HG03439 (cell line): Measurements from ENCODE around the gene ZNF140.
A peak's percentile ranks its signal among the peaks of the same experiment; 100 is the strongest.

Experiments used
- ATAC-seq: cut with Tn5 transposase; IDR thresholded peaks from one replicate; pipeline ENCODE4 v1.9.1; 2021; ENCODE audit warnings: mild to moderate bottlenecking, moderate library complexity; ENCODE audit not compliant: unreplicated experiment

The ZNF140 gene

GRCh38 chr12:133130038-133130807, 49.5 kb downstream of the ZNF140 start, which contains the start of the genes ZNF10 and ZNF891:
Gene ZNF10, plus strand, starts transcription at chr12:133130627. Its CDS starts 13,866 bp downstream, at chr12:133144493.
Gene ZNF891, minus strand, starts transcription at chr12:133130274. Its CDS starts 8,356 bp downstream, at chr12:133121918.
- peak; percentile 92 for ATAC-seq

DNA sequence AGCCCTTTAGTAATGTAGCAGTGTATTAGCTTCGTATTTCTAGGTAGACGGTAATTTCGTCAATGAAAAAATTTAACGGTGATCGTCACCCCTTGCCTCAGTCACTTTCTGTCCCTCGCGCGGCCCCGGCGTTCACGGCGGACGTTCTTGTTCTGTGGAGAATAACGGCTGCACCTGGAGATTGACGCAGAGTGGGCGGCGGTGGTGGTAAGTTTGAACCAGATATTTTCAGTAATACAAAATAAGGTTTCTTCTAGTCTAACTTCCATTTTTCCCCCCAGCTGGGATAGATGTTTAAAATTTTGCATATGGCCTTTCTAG, 50.0 kb downstream of the ZNF140 start:
- peak; percentile 7 for ATAC-seq

GRCh38 chr12:133135747-133136146, 55.0 kb downstream of the ZNF140 start:
- no peak for ATAC-seq

- ATAC-seq: no peak
Observed at GRCh38 chr12:133145981-133146380, 65.3 kb downstream of the ZNF140 start.

GRCh38 chr12:133156125-133156690, 75.5 kb downstream of the ZNF140 start:
- no peak for ATAC-seq
